ENCODE results near the gene PKM.
A peak's percentile ranks its signal among the peaks of the same experiment; 100 is the strongest.

Gene PKM

DNA sequence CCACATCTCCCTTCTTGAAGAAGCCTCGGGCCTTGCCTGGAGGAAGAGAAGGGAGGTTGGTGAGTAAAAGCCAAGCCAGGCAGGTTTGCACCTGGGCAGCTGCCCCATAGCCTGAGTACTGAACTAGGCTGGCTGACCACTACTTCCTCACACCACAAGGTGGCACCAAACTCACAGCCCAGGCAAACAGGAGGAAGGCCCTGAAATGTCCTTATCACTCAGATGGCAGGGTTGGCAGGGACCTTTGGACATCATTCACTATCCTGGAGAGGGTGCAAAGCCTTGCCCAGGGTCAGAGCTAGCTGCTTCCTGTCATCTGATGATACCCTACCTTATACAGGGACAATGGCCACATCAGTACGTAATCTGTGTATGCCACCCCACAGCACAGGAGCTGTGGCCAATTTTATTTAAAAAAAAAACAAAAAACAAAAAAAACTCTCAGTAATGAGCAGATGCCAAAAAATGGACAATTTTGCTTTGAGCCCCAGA is 31.2 kb downstream of the PKM start:
- DNase-seq: peak; percentile 59

DNA sequence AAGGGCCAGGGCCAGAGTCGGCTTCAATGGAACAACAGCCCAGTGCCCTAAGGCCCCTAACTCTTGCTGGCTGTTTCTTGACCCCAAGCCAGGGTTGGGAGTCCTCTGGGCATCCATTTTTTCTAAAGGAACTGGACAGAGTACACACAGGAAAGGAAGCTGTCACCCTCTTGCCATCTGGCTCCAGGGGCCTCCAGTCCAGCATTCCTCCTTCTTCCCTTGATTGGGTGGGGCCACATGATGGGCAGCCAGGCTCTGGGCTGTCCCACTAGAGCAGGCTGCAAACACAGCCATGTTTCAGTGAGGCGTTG is 31.8 kb downstream of the PKM start:
- no peak for DNase-seq

DNA sequence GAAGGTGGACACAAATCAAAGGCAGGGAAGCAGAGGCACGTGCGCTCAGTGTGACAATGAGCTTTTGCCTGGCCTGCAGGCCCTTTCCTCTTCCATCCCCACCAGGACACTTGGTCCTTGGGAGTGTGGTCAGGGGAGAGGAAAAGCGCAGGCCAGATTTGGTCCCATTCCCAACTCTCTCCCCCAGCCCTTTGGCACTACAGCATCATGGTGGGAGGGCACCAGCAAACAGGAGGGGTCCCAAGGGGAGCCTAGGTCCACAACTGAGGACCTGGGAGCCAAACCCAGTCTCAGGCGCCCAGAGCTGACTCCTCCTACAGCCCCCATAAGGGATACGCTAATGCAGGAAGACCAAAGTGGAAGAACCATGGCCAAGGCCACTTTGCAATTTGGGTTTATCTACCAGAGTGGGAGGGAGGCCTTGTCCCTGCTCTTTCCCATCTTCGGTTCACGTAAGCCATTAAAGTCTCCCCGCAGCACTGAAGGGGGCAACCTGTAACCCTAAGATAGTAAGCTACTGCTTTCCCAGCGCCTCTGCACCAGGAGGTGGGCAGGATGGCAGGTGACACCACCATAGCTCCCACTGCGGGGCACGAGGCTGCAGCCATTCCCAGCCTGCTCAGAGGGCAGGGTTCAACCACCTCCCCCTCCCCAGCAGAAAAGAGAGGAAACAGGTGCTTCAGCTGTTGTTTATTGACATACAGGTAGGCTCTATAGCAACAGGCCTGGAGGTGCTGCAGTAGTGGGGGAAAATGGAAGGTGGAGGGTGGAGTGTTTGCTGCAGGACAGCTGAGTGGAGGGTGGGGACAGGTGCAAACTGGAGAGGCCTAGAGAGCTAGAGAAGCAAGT is 32.4 kb downstream of the PKM start:
- DNase-seq: no peak

DNA sequence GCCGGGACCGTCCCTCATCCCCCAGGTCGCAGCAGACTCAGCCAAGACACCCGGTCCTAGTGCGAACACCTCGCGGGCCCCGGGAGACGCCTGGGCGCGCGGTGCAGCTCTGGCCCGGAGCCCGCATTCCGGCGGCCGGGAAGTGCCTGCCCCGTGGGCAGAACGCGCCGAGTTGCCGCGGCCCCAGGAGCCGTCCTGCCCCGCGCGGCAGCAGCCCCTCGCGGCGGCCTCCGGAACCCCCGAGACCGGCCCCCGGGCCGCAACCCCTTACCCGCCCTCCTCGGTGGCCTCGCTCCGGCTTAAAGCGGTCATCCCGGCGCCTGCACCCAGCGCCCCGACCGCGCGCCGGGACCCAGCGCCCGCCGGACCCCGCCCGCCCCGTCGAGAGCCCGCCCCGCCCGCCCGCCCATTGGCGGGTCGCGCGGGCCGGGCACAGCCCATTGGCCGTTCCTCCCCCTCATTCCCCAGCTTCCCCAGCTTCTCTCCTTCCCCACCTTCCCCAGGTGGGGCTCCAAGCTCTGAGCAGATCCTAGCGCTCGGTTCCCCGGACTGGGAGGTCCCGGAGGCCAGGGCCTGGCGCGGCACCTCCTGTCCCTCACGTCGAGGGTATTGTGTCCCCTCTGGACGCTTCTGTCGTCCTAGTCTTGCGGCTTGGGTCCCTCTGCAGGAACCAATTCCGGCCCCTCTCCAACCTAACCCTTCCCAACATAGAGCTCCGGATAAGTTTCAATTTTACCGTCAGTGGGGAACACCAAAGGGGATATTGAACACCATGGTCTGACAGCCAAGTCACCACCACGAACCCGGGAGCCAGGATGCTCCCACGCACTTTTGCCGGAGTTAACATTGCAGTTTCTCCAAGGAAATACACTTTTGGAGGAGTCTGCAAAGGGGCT is 33.3 kb downstream of the PKM start, which contains the start of gene GRAMD2A:
Gene GRAMD2A, minus strand, starts transcription at position 328 of the 896 bp plus-strand sequence.
- no peak for DNase-seq

DNA sequence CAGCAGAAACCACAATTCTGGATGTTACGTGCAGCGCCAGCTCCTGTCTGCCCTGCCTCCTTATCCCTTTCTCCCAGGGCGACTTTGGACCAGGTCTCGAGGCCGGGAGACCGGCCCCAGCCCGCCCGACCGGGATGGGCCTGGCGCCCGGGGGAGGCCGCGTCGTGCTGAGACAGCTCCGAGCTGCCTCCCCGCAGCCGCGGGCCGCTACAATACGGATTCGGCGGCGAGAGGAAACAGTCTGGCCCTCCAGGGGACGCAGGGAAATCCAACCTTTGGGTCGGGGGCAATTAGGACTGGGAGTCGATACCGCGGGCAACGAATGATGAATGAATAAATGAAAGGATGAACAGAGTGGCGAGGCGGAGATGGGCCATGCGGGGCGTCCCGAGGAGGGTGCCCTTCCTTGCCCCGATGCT is 33.9 kb downstream of the PKM start:
- DNase-seq: no peak

DNA sequence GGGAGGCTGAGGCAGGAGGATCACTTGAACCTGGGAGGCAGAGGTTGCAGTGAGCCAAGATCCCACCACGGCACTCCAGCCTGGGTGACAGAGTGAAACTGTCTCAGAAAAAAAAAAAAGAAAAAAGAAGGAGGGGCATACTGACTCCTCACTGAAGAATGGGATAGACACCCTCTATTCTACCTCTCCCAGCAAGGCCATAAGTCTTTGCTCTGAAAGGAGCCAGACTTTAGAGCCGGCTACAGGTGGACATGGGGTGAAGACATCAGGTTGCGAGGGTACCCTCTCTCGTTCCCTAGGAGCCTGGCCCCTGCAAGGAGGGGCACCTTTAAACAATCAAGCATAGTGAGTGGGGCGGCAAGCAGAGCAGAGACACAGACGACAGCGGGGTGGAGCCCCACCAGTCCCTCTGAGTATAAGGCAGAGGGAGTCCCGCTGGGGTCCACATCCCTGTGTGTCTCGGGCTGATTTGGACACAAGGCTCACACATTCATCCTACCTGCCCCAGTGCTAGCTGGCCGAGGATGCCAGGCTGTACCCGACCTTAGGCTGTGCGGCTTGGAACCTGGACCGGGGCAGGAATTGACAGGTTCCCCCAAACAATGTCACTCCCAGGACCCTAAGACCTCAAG is 34.5 kb downstream of the PKM start:
- no peak for DNase-seq

DNA sequence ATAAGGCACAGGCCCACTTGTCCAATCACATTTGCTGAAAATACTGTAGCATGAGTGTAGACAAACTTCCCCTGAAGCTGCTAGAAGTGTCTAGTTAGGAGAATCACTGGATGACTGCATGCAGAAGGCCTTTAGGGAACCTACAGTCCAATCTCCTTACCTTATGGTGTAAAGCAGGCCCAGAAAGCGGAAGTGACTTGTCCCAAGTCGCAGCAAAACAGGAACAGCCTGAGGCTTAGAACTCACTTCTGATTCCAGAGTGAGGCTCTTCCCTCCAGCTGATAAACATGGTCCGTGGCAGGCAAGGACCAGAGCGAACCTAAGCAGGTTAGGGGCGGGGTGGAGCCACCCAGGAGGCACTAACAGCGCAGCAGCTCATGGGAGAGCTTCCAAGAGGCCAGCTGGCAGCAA is 35.9 kb downstream of the PKM start:
- DNase-seq: peak; percentile 85

DNA sequence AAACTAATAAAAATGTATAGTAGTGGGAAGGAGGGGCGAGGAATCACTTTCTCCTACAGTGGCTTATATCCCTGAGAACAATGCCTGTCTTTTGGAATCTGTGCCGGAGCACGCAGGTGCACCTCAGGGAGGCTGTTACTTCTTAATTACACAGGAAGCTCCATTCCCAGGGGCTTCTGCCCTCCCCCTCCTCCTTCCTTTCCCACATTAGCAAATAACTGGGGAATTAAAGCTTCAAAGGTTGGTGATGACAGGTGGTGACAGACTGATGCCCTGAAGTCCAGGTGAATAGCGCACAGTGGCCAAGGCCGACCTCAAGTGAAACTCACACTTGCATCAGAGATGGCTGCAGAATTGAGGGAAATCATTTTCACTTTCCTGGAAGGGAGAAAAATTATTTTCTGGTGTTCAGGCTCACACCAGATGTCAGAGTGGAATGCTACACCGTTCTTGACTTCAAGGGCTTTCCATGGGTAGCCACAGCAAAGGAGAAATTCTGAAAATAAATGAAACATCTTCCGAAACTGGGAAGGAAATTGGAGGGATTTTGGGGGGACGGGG is 37.1 kb downstream of the PKM start:
- no peak for DNase-seq

DNA sequence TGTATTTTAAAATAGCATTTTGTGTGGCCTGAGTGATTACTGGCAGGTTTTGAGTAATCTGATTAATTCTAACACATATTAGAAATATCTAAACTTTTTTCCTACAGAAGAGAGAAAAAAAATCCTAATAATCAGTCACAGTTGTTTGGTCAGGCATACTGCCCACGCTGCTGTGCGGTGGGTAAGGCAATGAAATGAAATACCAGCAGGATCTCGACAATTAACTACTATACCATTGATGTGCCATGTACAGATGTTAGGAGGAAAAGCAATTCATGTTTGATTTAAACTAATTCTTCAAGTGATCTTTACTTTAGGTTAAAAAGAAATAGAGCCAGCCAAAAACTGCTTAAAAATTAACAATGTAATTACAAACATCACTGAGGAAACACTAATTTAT is 38.6 kb downstream of the PKM start:
- no peak for DNase-seq

DNA sequence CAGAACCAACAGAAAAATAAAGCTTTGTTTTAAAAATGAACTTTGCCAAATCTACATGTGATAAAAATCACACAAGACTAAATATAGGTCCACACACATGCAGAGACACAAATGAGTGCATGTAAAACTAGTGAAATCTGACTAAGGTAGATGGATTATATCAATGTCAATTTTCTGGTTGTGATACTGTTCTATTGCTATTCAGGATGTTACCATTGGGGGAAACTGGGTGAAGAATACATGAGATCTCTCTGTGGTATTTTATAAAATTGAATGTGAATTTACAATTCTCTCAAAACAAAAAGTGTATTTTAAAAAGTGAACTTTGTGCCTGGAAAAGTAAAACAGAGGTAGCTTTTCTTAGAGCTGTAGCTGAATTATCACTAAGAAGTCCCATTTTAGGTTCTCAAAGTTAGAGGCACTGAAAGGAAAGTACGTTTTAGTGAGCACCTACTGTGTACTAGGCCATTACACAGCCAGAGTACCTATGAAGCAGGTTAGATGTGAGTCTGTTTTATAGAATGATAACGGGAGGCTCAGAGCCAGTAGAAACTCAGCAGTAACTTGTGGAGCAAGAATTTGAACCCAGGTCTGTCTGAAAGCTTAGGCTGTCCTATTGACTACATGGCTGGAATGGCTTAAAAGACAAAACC is 41.6 kb downstream of the PKM start:
- no peak for DNase-seq

DNA sequence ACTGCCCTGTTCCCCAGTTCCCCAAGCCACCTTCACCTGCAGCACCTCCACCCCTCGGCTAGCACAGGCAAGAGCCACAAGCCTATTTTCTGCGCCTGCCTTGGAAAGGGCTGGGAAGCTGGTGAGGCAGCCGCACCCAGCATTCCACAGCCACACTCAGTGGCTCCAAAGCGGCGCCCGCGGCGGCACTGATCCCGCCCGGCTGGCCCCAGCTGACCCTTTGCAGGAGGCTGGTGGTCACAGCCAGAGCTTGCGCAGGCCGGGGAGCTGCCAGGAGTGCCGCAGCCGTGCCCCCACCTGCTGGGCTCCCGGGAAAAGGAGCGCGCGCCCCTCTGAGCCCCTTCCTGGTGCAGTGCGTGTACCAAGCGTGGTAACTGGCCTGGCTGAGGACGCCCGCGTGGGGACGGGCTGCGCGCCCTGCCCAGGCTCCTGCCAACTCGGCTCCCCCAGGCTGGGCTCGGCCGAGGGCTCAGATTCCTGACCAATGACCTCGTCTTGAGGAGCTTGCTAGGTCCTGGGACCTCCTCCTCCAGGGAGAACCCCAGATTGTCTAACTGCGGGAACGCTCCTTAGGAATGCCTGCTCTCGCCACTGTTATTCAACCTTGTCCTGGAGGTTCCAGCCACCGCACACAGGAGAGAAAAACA is 46.7 kb downstream of the PKM start:
- no peak for DNase-seq

DNA sequence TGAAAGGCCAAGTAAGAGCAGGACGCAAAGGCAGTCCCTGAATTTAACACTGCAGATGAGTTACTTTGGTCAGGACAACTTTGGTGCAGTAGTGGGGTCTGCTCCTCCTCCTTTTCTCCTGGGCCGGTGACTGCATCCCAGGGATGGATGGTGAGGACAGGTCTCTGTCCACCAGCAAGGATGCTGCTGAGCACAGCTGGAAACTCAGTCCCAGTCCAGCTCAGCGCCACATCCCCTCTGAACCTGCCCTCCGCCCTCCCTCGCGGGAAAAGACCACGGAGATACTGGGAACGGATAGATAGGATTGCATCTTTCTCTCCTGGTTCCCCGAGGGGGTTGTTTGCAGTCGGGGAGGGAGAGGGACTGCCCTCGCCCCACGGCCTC is 47.2 kb downstream of the PKM start:
- DNase-seq: no peak

DNA sequence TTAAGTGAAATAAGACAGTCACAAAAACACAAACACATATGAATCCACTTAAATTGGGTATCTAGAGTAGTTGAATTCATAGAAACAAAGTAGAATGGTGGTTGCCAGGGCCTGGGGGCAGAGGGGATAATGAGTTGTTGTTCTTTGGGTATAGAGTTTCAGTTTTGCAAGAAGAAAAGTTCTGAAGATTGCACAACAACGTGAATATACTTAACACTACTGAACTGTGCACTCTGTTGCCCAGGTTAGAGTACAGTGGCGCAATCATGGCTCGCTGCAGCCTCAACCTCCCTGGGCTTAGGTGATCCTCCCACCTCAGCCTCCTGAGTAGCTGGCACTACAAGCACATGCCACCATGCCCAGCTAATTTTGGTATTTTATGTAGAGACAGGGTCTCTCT is 48.3 kb downstream of the PKM start:
- no peak for DNase-seq

DNA sequence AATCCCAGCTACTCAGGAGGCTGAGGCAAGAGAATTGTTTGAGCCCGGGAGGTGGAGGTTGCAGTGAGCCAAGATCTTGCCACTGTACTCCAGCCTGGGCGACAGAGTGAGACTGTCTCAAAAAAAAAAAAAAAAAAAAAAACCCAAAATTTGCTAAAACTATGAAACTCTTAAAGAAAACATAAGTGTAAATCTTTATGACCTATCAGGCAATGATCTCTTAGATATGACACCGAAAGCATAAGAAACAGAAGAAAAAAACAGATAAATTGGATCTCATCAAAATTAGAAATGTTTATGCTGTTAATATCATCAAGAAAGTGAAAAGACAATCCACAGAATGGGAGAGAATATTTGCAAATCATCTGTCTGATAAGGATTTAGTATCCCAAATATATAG is 48.7 kb downstream of the PKM start:
- no peak for DNase-seq

DNA sequence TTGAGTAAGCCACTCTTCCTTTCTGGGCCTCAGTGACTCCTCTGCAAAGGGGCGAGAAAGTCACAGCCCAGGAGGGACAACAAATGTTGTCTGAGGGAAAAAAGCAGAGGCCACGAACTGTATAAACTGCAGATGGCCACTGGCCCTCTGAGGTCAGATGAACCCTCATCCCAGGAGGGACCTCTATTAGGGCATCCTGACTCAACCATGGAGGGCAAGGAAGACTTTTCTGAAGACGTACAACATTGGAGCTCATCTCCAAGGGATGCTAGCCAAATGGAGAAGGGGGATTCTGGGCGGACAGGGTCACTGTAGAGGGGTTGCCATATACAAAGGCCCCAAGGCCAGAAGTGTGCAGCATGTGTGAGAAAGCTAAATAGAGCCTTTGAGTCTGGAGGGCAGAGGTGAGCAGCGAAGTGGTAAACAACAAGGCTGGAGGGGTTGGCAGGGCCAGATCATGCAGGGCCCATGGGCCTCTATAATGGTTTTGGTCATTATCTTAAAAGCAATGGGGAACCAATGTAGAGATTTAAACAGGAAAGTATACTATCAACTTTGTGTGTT is 50.1 kb downstream of the PKM start:
- no peak for DNase-seq

DNA sequence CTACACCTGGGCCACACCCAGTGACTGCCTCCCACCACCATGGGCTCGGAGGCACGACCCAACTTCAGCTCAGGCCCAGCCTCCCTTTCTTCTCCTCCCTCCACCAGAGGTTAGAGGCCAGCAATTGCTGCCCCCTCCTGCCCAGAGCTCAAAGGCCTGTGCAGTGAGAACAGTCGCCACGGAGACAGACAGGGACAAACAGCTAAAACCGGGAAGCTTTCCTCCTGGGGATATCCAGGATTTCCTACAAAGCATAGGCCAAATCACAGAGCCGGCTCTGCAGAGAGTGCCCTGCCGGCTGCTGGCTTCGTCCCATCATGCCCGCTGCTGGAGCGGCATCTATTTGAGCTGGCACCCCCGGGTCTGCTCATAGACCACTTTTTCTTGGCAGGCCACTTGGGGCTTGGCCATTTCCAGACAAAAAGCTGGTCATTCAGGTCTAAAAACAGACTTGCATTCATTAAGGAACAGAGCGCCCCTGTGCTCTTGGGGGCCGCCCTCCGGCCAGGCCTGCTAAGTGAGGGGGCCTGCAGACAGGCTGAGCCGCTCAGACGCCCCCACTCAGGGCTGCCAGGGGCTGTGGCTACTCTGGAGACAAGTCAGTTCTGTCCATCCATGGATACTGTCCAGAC is 50.9 kb downstream of the PKM start:
- DNase-seq: no peak

DNA sequence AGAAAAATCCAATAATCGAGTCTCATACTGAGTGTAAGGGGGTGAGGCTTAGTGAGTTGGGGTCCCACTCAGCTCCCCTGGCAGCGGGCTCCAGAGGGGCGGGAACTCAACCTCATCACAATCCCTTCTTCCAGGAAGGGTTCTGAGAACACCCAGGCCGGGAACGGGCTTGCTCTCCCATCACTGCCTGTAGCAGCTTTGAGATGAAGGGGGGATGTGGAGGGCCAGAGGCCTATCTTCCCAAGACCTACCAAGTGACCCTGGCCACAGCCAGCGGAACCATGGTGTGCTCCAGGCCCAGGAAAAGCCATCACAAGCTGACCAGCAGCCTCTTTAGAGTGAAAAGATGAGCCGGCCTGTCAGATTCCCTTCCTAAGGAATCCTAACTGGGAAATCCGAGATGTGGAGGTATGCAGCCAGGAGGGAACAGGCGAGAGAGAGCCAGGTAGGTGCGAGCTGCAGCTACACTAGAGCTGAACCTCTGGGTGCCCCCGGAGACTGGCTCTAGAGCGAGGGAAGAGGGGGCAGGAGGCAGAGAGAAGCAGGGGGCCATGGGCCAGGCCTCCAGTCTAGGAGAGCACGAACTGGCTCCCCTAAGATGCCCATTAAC is 51.9 kb downstream of the PKM start:
- DNase-seq: no peak

DNA sequence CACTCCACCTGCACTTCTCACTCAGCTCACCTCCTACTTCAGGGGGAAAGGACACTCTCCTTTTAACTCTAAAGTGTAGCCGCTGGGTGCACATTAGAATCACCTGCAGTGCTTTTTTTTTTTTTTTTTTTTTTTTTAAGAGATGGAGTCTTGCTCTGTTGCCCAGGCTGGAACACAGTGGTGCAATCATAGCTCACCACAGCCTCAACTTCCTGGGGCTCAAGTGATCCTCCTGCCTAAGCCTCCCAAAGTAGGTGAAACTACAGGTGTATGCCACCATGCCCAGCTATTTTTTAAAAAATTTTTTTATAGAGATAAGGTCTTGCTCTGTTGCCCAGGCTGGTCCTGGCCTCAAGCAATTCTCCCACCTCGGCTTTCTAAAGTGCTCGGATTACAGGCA is 54.2 kb downstream of the PKM start:
- no peak for DNase-seq

DNA sequence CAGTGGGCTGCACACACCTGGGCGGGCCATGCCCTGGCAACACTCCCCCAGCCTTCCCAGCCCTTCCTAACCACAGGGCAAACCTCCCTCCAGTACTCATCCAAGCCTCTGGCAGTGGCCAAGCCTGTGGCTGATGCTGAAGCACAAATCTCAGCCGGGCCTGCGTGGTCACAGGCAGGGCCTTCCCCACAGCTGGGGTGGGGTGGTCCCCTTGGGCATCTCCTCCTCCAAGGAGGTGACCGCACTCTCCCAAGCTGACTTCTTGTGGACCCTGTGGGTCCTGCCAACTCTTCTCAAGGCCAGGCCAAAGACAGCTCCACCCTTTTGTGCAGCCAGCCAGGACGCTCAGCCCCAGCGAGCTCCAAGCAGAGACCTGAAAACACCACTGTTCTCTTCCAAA is 54.8 kb downstream of the PKM start:
- DNase-seq: no peak

DNA sequence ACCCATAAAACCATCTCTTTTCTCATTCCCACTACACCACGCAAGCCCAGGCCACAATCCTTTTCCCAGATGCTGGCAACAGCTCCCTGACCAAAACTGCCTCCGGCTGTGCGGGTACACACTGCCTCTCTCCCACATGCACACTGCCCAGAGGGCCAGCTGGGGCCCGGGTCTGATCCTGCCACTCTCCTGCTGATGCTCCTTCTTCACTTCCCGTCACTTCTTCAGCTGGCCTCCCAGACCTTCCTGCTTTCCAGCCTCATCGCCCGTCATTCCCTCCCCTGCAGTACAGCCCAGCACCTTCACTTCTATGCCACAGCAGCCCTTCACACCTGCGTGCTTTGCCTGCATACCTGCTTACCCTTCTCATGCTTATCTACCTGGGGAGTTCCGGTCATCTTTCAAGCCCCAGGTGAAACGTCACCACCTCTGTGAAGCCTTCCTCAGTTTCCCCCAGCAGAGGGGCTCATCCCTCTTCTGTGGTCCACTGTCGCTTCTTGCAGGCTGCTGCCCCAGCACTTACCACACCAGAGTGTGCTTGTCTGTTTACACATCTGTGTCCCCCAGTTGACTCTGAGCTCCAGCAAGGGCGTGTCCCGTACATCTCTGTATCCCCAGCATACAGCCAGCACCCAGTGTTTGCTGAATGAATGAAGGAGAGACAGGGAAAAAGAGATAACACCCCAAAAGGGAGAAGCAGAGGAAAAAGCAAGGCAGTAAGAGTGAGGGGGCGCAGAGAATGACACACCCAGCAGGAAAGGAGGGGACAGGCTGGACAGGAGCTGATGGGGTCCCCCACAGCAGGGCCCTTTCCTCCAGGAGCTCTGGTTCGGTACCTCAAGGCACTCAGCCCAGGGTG is 55.6 kb downstream of the PKM start:
- DNase-seq: no peak
